ENCODE data around the gene EFNA4.

The EFNA4 gene

GRCh38 chr1:155078469-155079209 lies 15.1 kb downstream of the EFNA4 start, which contains the start of gene EFNA3:
TSS of gene EFNA3 (plus strand) at chr1:155078837. CDS start at chr1:155078942, 105 bp downstream.
- no peak for TF ChIP-seq POLR2AphosphoS5 (IDR thresholded peaks at IDR 0.05; ENCODE audit: low read depth, low read length)
- no peak for TF ChIP-seq TAF1 (IDR thresholded peaks at IDR 0.05; ENCODE audit: borderline replicate concordance, insufficient read depth, low read length)
- no peak for TF ChIP-seq SIN3A (IDR thresholded peaks at IDR 0.05; ENCODE audit: borderline replicate concordance, insufficient read depth, low read length)
- TF ChIP-seq FOXP2 (optimal IDR thresholded peaks at IDR 0.05; ENCODE audit: borderline replicate concordance, extremely low read depth, extremely low read length, insufficient read depth): no peak
- no peak for TF ChIP-seq REST (IDR thresholded peaks at IDR 0.05; ENCODE audit: insufficient read depth in 1 of 2, low read depth in 2 of 2, low read length in 2 of 2)

GRCh38 chr1:155079210-155079486 lies 15.6 kb downstream of the EFNA4 start:
- no peak for TF ChIP-seq POLR2AphosphoS5 (IDR thresholded peaks at IDR 0.05; ENCODE audit: low read depth, low read length)
- TF ChIP-seq FOXP2 (optimal IDR thresholded peaks at IDR 0.05; ENCODE audit: borderline replicate concordance, extremely low read depth, extremely low read length, insufficient read depth): no peak
- TF ChIP-seq REST (IDR thresholded peaks at IDR 0.05; ENCODE audit: insufficient read depth in 1 of 2, low read depth in 2 of 2, low read length in 2 of 2): no peak
- TF ChIP-seq TAF1 (IDR thresholded peaks at IDR 0.05; ENCODE audit: borderline replicate concordance, insufficient read depth, low read length): no peak
- no peak for TF ChIP-seq SIN3A (IDR thresholded peaks at IDR 0.05; ENCODE audit: borderline replicate concordance, insufficient read depth, low read length)

DNA sequence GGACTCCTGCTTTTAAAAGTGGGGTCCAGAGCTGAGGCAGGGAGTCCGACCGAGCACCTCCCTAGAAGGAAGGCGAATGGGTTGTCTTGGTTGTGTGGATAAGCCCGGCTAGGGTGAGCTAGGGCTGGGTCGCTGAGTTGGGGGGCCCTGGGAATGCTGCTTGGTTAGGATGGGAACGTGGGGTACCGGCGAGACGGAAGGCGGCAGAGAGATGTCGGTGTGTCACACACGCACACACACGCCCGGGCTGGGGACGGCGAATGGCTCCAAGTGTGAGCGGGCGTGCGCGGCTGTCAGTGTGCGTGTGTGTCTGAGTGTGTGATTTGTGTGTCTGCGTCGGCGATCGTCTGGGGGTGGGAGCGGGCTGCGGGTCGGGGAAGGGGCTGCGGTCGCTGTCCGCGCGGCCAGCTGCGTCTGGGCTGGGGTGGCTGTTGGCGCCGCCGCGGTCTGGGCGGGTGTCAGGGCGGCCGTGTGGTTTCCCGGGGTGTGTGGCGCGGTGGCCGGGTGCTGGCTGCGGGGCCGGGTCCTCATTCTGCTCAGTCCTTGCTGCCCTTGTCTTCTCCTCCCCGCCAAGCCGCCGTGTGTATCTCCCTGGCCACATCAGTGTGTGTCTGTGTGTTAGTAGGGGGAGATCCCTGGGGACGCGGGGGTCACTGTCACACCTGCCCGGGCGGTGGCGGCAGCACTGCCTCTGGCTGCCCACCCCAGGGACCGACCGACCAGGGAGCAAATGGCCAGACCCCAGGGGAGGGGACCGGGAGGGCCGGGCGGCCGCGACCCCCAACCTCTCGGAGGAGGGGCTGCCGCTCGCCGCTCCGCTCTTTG lies 16.2 kb downstream of the EFNA4 start:
- no peak for TF ChIP-seq REST (IDR thresholded peaks at IDR 0.05; ENCODE audit: insufficient read depth in 1 of 2, low read depth in 2 of 2, low read length in 2 of 2)
- no peak for TF ChIP-seq SIN3A (IDR thresholded peaks at IDR 0.05; ENCODE audit: borderline replicate concordance, insufficient read depth, low read length)
- no peak for TF ChIP-seq FOXP2 (optimal IDR thresholded peaks at IDR 0.05; ENCODE audit: borderline replicate concordance, extremely low read depth, extremely low read length, insufficient read depth)
- no peak for TF ChIP-seq TAF1 (IDR thresholded peaks at IDR 0.05; ENCODE audit: borderline replicate concordance, insufficient read depth, low read length)
- no peak for TF ChIP-seq POLR2AphosphoS5 (IDR thresholded peaks at IDR 0.05; ENCODE audit: low read depth, low read length)

- no peak for TF ChIP-seq TAF1 (IDR thresholded peaks at IDR 0.05; ENCODE audit: borderline replicate concordance, insufficient read depth, low read length)
These were observed 17.0 kb downstream of the EFNA4 start for GRCh38 chr1:155080312-155081228.

All from PFSK-1 (cell line).